GM23338 (cell line): ENCODE results near the gene IL20. TPM values are rescaled to one million over a fixed set of nuclear protein-coding genes. Genes with fewer than 3 reads are reported as not detected.

Experiments
- ATAC-seq: fragments of 200-7000 bp; cut with Tn5 transposase; 3 replicates; pipeline ENCODE4 v1.9.1; 2020
- DNase-seq: peaks from one replicate; pipeline ENCODE4 v3.0.0-alpha.2; 2015; ENCODE audit warnings: low spot score
- H2AFZ ChIP-seq: fragments of 200-600 bp; sonication (generic); 2 replicates; pipeline ENCODE4 v1.8.0; 2016; ENCODE audit warnings: antibody characterized with exemption, mild to moderate bottlenecking, moderate library complexity
- H3F3A ChIP-seq: fragments of 200-600 bp; sonication (generic); replicated peaks from 2 replicates; pipeline ENCODE4 v1.8.0; 2017; ENCODE audit warnings: antibody characterized with exemption, mixed run types, low read depth
- H3K27ac ChIP-seq: fragments of 200-600 bp; sonication (generic); 2 replicates; pipeline ENCODE4 v1.6.1; 2016; ENCODE audit warnings: low read depth
- H3K27me3 ChIP-seq: fragments of 200-600 bp; sonication (generic); 2 replicates; pipeline ENCODE4 v1.8.0; 2016; ENCODE audit warnings: mild to moderate bottlenecking, mixed run types, moderate library complexity; ENCODE audit not compliant: insufficient read depth
- H3K36me3 ChIP-seq: fragments of 200-600 bp; sonication (generic); 2 replicates; pipeline ENCODE4 v1.8.0; 2016; ENCODE audit warnings: mild to moderate bottlenecking; ENCODE audit not compliant: insufficient read depth
- H3K4me1 ChIP-seq: fragments of 200-600 bp; sonication (generic); 2 replicates; pipeline ENCODE4 v1.8.0; 2016; ENCODE audit warnings: mild to moderate bottlenecking, moderate library complexity; ENCODE audit not compliant: insufficient read depth
- H3K4me2 ChIP-seq: fragments of 200-600 bp; sonication (generic); 2 replicates; pipeline ENCODE4 v1.7.1; 2017; ENCODE audit warnings: mixed run types
- H3K4me3 ChIP-seq: fragments of 200-600 bp; sonication (generic); 2 replicates; pipeline ENCODE4 v1.6.1; 2016; ENCODE audit warnings: mixed run types
- H3K79me2 ChIP-seq: fragments of 200-600 bp; sonication (generic); replicated peaks from 2 replicates; pipeline ENCODE4 v1.8.0; 2017; ENCODE audit warnings: mild to moderate bottlenecking; ENCODE audit not compliant: insufficient read depth
- H3K9me2 ChIP-seq: fragments of 200-600 bp; sonication (generic); 2 replicates; pipeline ENCODE4 v1.8.0; 2017; ENCODE audit not compliant: insufficient read depth
- H4K20me1 ChIP-seq: fragments of 200-600 bp; sonication (generic); replicated peaks from 2 replicates; pipeline ENCODE4 v1.8.0; 2017; ENCODE audit warnings: mild to moderate bottlenecking; ENCODE audit not compliant: insufficient read depth
- H3K27ac Mint-ChIP-seq: 2 replicates; pipeline ENCODE4 v1.8.0; 2020; ENCODE audit warnings: inconsistent platforms, mild to moderate bottlenecking, moderate library complexity, mixed read lengths
- H3K27me3 Mint-ChIP-seq: 3 replicates; pipeline ENCODE4 v1.8.0; 2022; ENCODE audit warnings: low read depth, mild to moderate bottlenecking, moderate library complexity, mixed read lengths, inconsistent platforms; ENCODE audit not compliant: insufficient read depth, poor library complexity
- H3K36me3 Mint-ChIP-seq: 3 replicates; pipeline ENCODE4 v1.8.0; 2021; ENCODE audit warnings: low read depth, mild to moderate bottlenecking, inconsistent platforms, moderate library complexity, mixed read lengths
- H3K4me1 Mint-ChIP-seq: 3 replicates; pipeline ENCODE4 v1.8.0; 2020; ENCODE audit warnings: mild to moderate bottlenecking, inconsistent platforms, mixed read lengths
- H3K4me3 Mint-ChIP-seq: 3 replicates; pipeline ENCODE4 v1.8.0; 2021; ENCODE audit warnings: moderate library complexity, mild to moderate bottlenecking, inconsistent platforms, mixed read lengths
- H3K9me3 Mint-ChIP-seq: 3 replicates; pipeline ENCODE4 v1.8.0; 2020; ENCODE audit warnings: moderate library complexity, mild to moderate bottlenecking, inconsistent platforms, mixed read lengths
- CTCF ChIP-seq, 2 experiments: fragments of 200-600 bp in 1 of 2; sonication (generic) in 1 of 2; conservative IDR thresholded peaks; 2 replicates each; pipeline versions ENCODE4 v1.5.1 to v1.6.1; 2016 to 2017; ENCODE audit warnings: antibody characterized with exemption in 2 of 2, low read depth in 2 of 2, mild to moderate bottlenecking in 2 of 2, moderate library complexity in 1 of 2
- ETS1 ChIP-seq: IDR thresholded peaks from 2 replicates; pipeline ENCODE4 v1.6.1; 2016; ENCODE audit warnings: antibody characterized with exemption
- EZH2 ChIP-seq: fragments of 200-600 bp; sonication (generic); IDR thresholded peaks from one replicate; pipeline ENCODE4 v1.8.0; 2017; ENCODE audit warnings: antibody characterized with exemption, mild to moderate bottlenecking, low read depth; ENCODE audit not compliant: unreplicated experiment
- ZNF462 ChIP-seq: fragments of 250-450 bp; sonication (Bioruptor Pico); IDR thresholded peaks from 2 replicates; pipeline ENCODE4 v1.5.0; 2020; ENCODE audit warnings: mild to moderate bottlenecking, moderate library complexity
- polyA plus RNA-seq: library from polyadenylated mRNA; unstranded; fragments of >200 nt; fragmentation: Nextera tagmentation; extraction: Ambion mirVana; gene quantifications from 2 replicates; pipeline ENCODE4 v1.2.1, GENCODE V29; 2016
- total RNA-seq: library from RNA; depleted of rRNA; stranded (reverse); fragments of >200 nt; shearing (Covaris generic); gene quantifications from 2 replicates; pipeline ENCODE4 v1.2.3, GENCODE V29; 2014

Gene IL20
- total and polyA plus RNA-seq, 2 experiments from 2014 or later, result not detected

GRCh38 chr1:206898915-206899431 lies 33.5 kb downstream of the IL20 start:
- no peak overlapping the region for H3K27ac Mint-ChIP-seq

GRCh38 chr1:206899717-206900116 lies 34.3 kb downstream of the IL20 start:
- TF ChIP-seq CTCF (conservative IDR thresholded peaks at IDR 0.05; ENCODE audit: low read depth in 2 of 2) (no peak), EZH2 (no peak), ZNF462 (CRISPR knock-in tag) (no peak)
- Histone ChIP-seq H3K79me2 (no peaks in the 10 kb centered on the region), H3K4me1 (no peaks in the 10 kb centered on the region), H2AFZ (no peak overlapping the region), H3K4me2 (no peak overlapping the region), H3K4me3 (no peak overlapping the region), H3K27ac (no peak overlapping the region), H4K20me1 (no peaks in the 10 kb centered on the region), H3K36me3 (no peaks in the 10 kb centered on the region), H3K9me2 (0 out of 2 replicates have a peak, but pooled peaks cover 6% of the 10 kb centered on the region), H3K27me3 (no peaks in the 10 kb centered on the region), H3F3A (no peaks in the 10 kb centered on the region)
- Mint-ChIP-seq H3K4me1 (peaks cover 2% of the 10 kb centered on the region; the same call in 2 of the 3 replicates), H3K36me3 (no peaks in the 10 kb centered on the region), H3K27me3 (peaks cover 6% of the 10 kb centered on the region), H3K9me3 (no peaks in the 10 kb centered on the region), H3K4me3 (no peak overlapping the region), H3K27ac (no peak overlapping the region)
- DNase-seq (no peak), ATAC-seq (no peak)

More at GRCh38 chr1:206898915-206899431, 33.5 kb downstream of the IL20 start:
- Histone ChIP-seq H3K9me2 (0 out of 2 replicates have a peak, but pooled peaks cover 6% of the 10 kb centered on the region), H3F3A (no peaks in the 10 kb centered on the region), H3K36me3 (no peaks in the 10 kb centered on the region), H3K79me2 (no peaks in the 10 kb centered on the region), H3K27ac (no peak overlapping the region), H3K4me3 (no peak overlapping the region), H4K20me1 (no peaks in the 10 kb centered on the region), H3K4me1 (no peaks in the 10 kb centered on the region), H2AFZ (no peak overlapping the region), H3K4me2 (no peak overlapping the region), H3K27me3 (no peaks in the 10 kb centered on the region)
- Mint-ChIP-seq H3K9me3 (no peaks in the 10 kb centered on the region), H3K4me3 (no peak overlapping the region), H3K4me1 (peaks cover 2% of the 10 kb centered on the region; the same call in 2 of the 3 replicates), H3K27me3 (peaks cover 5% of the 10 kb centered on the region), H3K36me3 (no peaks in the 10 kb centered on the region)
- DNase-seq (no peak), ATAC-seq (no peak)
- TF ChIP-seq ETS1, result no peak
